K562 (cell line): ENCODE data around the gene KCNN3. TPM values are rescaled to one million over a fixed set of nuclear protein-coding genes. Genes with fewer than 3 reads are reported as not detected.

Source experiments
- ATF3 ChIP-seq, 2 experiments: fragments of 450-650 bp in 1 of 2; sonication (generic) in 1 of 2; formaldehyde crosslinking in 1 of 2; IDR thresholded peaks in 1 of 2; conservative IDR thresholded peaks in 1 of 2; 2 replicates each; pipeline versions ENCODE4 v1.6.1 to v1.8.1; 2016 to 2023; ENCODE audit warnings: mild to moderate bottlenecking in 2 of 2, moderate library complexity in 2 of 2, inconsistent platforms in 1 of 2, missing genetic modification reagents in 1 of 2
- CEBPB ChIP-seq: fragments of 450-650 bp; IDR thresholded peaks from 2 replicates; pipeline ENCODE4 v1.6.1; 2016; ENCODE audit warnings: missing genetic modification characterization, missing compliant biosample characterization
- CSDE1 ChIP-seq, 2 experiments: fragments of 450-650 bp; IDR thresholded peaks; 2 replicates each; pipeline ENCODE4 v1.6.1; 2016; ENCODE audit warnings: mild to moderate bottlenecking in 1 of 2
- DEAF1 ChIP-seq: fragments of 450-650 bp; formaldehyde crosslinking; IDR thresholded peaks from 2 replicates; pipeline ENCODE4 v1.4.0; 2020; ENCODE audit warnings: mild to moderate bottlenecking, moderate library complexity
- DIDO1 ChIP-seq: fragments of 450-650 bp; IDR thresholded peaks from 2 replicates; pipeline ENCODE4 v1.6.1; 2016; ENCODE audit warnings: low read depth, missing biosample characterization, missing genetic modification characterization
- FOXJ2 ChIP-seq: fragments of 200-800 bp; sonication (Bioruptor generic); IDR thresholded peaks from 2 replicates; pipeline ENCODE4 v1.6.1; 2016; ENCODE audit warnings: missing genetic modification characterization, missing compliant biosample characterization
- HMG20B ChIP-seq: fragments of 250-450 bp; sonication (Bioruptor Pico); IDR thresholded peaks from 2 replicates; pipeline ENCODE4 v1.5.0; 2021; ENCODE audit warnings: mild to moderate bottlenecking
- MIER1 ChIP-seq: fragments of 450-650 bp; IDR thresholded peaks from 2 replicates; pipeline ENCODE4 v1.6.1; 2016; ENCODE audit warnings: antibody characterized with exemption, mild to moderate bottlenecking, low read depth
- POLR2B ChIP-seq: fragments of 450-650 bp; IDR thresholded peaks from 2 replicates; pipeline ENCODE4 v1.6.1; 2018; ENCODE audit warnings: low read depth; ENCODE audit not compliant: partially characterized antibody
- ZBTB40 ChIP-seq, 2 experiments: fragments of 450-650 bp in 1 of 2; sonication (generic) in 1 of 2; formaldehyde crosslinking in 1 of 2; IDR thresholded peaks; 2 replicates each; pipeline versions ENCODE4 v1.7.1 to v1.9.0; 2016 to 2022; ENCODE audit warnings: inconsistent platforms in 1 of 2, mild to moderate bottlenecking in 1 of 2, missing genetic modification reagents in 1 of 2
- ZNF174 ChIP-seq: fragments of 250-450 bp; sonication (Bioruptor Pico); IDR thresholded peaks from 2 replicates; pipeline ENCODE4 v1.4.0; 2020; ENCODE audit warnings: mild to moderate bottlenecking
- ZNF395 ChIP-seq: fragments of 200-800 bp; sonication (Bioruptor generic); IDR thresholded peaks from 2 replicates; pipeline ENCODE4 v1.6.1; 2017; ENCODE audit warnings: missing genetic modification characterization, missing compliant biosample characterization
- ZNF511 ChIP-seq: sonication (generic); formaldehyde crosslinking; IDR thresholded peaks from 2 replicates; pipeline ENCODE4 v1.8.0; 2022; ENCODE audit warnings: mild to moderate bottlenecking, missing genetic modification reagents
- polyA plus RNA-seq, 8 experiments: library from polyadenylated mRNA; depleted of rRNA in 4 of 8; stranded (reverse) in 5 of 8; unstranded in 3 of 8; fragments of >200 nt; fragmentation: Nextera tagmentation in 2 of 8; fragmentation: Illumina TruSeq in 1 of 8; extraction: Ambion mirVana in 2 of 8; extraction: Trizol in 1 of 8; gene quantifications; 2 replicates each; pipeline versions ENCODE4 v1.2.1 to v1.2.3, GENCODE V29; 2011 to 2014; ENCODE audit warnings: inconsistent platforms in 1 of 8, missing spikeins in 1 of 8
- total RNA-seq, 7 experiments: library from RNA; depleted of rRNA in 6 of 7; stranded (reverse); fragments of >200 nt in 6 of 7; fragmentation: Illumina TruSeq in 2 of 7; extraction: Trizol in 2 of 7; gene quantifications; 2 replicates each; pipeline versions ENCODE4 v1.2.1 to v1.2.3, GENCODE V29; 2011 to 2021; ENCODE audit warnings: low replicate concordance in 1 of 7

Gene KCNN3
- total and polyA plus RNA-seq, 9 of the 15 experiments (the other 6 are each of a cell fraction or from before 2014, with no cell fraction given) = 0.02 to 0.03 TPM; not detected in 7

- TF ChIP-seq HMG20B = no peak
- no peak for TF ChIP-seq ZNF174 (CRISPR knock-in tag)
- 0 out of 2 replicates have a peak, but pooled peaks have one; percentile 22 for TF ChIP-seq ZBTB40 (IDR thresholded peaks at IDR 0.05)
- TF ChIP-seq ZBTB40 (CRISPR knock-in tag; IDR thresholded peaks at IDR 0.05) = no peak
- TF ChIP-seq ZNF395 (CRISPR knock-in tag) = peak; percentile 47; the same call in 1 of the 2 replicates
- TF ChIP-seq MIER1 = no peak
- TF ChIP-seq CEBPB (tag) = peak; percentile 61; the same call in 1 of the 2 replicates
- TF ChIP-seq CSDE1 (IDR thresholded peaks at IDR 0.05) = no peak
- TF ChIP-seq POLR2B = no peak
- 0 out of 2 replicates have a peak, but pooled peaks have one; percentile 18 for TF ChIP-seq FOXJ2
- no peak for TF ChIP-seq DEAF1 (CRISPR knock-in tag)
- 0 out of 2 replicates have a peak, but pooled peaks have one; percentile 9 for TF ChIP-seq ATF3 (IDR thresholded peaks at IDR 0.05)
- no peak for TF ChIP-seq ATF3 (CRISPR knock-in tag; conservative IDR thresholded peaks at IDR 0.05)
- 0 out of 2 replicates have a peak, but pooled peaks have one; percentile 41 for TF ChIP-seq DIDO1 (tag)
- TF ChIP-seq ZNF511 (CRISPR knock-in tag) = peak; percentile 58; the same call in 1 of the 2 replicates
Observed at GRCh38 chr1:154861607-154862094, 8.4 kb downstream of the KCNN3 start (continued).
